HG03060 (cell line): ENCODE measurements around the gene MTA2.
"Not testable (repeated sequence)": the region's sequence is repeated elsewhere in the genome, so short reads cannot be mapped to it uniquely, and the experiment has no call there.

Source experiments
- ATAC-seq: cut with Tn5 transposase; IDR thresholded peaks from one replicate; pipeline ENCODE4 v1.9.1; 2021; ENCODE audit warnings: low read depth, moderate number of reproducible peaks; ENCODE audit not compliant: unreplicated experiment

Gene MTA2

DNA sequence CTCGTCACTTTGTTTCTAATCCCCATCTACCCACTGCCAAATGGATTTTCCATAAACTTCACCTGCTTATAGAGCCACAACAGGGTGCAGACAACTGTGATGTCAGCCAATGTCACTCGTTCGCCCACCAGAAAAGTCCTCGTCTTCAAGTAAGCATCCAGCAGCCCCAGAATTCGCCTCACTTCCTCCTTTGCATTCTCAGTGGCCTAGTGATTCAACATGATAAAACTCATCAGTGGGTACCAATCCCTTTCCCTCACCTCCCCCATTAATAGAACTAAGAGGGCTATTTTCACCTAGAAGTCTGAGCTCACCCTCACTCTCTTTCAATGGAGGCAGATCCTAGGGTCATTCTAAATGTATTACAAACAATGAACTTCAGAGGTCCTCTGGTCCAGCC is 30.8 kb downstream of the MTA2 start:
- not testable (repeated sequence) for ATAC-seq

DNA sequence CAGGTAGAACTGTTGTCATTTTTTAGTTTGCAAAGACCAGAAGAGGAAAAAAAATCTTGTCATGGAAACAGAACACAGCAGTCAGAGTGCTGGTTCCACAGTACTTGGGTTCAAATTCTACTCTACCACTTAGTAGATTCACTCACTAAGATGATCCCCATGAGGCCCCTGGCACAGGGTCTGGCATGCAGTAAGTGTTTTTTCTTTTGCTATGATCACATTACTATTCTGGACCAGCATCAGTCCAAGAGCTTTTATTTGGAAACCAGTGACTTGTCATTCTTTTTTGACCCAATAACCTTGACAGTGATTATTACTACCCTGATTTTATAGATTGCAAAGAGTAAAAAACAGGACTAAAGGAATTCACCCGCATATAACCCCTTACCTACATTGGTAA is 32.1 kb downstream of the MTA2 start:
- ATAC-seq = no peak

DNA sequence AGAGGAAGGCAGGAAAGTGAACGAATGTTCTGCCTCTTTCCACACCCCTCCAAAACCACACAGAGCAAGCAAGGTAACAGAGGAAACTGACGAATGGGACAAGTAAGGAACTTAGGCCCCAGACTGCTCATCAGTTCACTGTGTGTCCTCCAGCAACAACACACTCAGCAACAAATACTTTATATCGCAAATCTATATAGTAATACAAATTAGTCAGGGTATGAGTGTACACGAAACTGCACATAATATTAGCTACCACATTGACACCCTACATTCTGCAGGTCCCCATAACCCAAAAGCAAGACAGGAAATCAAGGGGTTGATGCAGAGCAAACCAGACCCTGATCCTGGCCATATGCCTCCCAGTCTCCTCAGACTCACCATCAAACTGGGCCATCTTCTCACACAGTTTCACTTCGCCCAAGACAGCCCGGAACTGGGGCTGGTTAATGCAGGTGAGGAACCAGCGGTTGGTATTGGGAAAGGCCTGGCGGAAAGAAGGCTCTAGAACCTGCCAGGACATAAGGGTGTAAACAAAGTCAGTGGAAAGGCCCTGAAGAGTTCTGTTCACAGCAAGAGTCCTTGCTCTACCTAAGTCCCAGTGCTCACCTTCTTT is 34.5 kb downstream of the MTA2 start:
- ATAC-seq = no peak

DNA sequence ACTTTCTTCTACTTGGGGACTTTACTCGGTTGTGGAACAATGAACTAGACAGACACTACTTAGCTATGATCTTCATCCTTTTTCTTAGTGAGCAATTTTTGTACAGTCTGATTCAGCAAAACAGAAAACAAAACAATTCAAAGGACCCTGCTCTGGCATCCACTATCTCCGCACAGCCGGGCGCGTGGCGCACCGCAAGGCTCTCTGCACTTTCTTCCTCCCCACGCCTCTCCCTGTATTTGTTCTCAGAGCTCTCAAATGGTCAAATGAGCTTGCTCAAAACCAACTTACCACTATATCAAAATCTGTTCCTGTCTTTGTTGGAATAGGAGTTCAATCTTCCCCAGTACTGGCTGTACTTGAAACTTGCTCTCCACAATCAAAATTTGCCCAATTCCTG is 35.4 kb downstream of the MTA2 start:
- ATAC-seq = no peak

DNA sequence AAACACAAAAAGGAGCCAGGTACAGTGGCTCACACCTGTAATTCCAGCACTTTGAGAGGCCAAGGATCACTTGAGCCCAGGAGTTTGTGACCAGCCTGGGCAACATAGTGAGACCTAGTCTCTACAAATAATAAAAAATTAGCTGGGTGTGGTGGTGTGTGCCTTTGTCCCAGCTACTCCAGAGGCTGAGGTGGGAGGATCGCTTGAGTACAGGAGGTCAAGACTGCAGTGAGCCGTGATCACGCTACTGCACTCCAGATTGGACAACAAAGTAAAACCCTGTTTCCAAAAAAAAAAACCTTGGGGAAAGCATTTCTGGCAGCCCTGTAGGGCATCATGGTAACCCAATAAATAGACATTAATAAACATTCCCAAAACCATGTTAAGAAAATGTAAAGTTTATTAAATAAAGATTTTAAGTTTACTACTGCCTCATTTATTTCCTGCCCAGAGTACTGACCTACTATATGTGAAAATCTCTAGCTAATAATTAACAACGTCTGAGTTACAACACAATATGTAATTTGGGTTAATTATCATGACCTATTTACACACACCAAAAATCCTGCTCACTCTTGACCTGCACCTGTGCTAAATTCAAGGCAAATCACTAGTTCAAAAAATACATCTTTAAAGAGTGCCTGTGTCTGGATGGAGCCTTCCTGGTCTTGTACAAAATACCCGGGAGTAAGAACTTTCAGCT is 36.4 kb downstream of the MTA2 start:
- no peak for ATAC-seq

DNA sequence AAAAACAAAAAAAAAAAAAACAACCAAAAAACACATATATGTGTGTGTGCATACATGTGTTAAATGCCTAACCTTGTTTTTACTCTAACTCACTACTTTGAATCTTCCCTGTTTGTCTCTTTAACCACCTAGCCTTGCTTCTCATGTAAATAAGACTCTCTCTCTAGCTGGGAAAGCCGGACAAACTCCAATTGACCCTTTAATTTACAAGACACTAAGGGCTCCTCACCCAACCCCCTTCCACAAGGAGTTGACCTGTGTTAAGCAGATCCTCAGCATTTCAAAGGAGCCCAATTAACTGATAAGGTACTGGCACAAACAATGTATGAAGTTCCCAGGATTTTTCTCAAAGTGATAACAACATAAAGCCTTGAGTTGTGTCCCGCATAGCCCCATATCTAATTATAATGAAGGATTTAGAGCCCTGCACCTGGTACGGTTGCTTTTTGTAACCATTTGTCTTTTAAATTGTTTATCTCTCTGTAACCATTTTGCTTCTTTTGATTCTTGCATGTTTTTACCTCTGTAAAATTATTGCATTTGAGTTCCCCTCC is 39.9 kb downstream of the MTA2 start:
- ATAC-seq = not testable (repeated sequence)

DNA sequence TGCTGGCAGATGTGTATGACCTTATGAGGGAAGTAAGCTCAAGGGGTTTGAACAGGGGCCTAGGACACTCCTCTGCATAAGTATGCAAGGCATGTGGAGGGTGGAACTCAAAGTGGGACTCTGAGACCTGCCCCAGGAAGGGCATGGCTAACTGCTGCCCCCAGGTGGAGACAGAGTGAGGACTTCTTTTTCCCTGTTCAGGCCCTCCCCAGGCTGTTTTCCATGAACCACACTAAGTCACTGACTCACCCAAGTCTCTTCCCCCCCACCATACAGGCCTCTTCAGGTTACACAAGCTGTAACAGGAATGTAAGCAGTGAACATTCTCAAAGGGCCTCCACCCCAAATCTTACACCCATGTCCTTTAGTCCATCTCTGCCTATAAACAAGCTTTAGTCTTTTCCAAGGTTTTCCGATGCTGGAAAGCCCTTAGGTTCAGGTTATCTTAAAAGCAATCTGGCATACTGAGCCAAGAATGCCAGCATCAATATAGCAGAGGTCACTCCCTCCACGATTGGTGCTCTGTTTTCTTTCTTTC is 41.0 kb downstream of the MTA2 start:
- no peak for ATAC-seq

DNA sequence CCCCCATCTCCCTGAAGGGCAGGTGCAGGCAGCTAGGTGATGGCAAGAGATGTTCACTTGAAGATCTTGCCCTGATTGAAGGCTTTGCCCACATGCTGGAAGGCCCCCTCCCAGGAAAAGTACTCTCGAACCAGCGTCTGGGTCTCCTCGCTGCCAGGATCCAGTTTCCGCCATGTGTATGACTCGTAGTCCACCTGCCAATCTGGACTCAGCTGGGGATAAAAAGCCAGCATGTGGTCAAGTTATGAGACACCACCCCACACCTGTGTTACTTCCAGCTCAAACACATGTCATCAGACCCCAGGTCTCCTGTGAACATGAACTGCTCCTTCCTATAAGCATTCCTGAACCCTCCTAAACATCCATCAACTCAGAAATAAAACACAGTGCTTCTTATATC is 42.0 kb downstream of the MTA2 start:
- ATAC-seq = not testable (repeated sequence)

DNA sequence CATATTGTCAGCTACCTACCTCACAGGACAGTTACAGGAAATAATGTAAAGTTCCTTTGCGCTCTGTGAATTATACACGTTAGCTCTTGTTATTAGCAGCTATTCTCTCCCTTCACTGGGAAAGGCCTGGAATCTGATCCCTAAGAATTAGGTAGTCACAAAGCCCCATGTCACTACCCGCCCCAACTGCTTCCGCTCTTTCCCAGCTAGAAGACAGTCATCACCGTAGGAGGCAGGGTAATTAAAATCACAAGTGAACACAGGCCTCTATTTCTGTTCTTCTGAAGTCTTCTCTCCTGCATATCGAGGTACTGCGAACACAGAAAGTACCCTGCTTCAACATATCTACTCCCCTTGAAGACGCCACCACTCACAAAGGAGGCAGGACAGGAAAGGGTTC is 42.5 kb downstream of the MTA2 start:
- ATAC-seq = no peak

DNA sequence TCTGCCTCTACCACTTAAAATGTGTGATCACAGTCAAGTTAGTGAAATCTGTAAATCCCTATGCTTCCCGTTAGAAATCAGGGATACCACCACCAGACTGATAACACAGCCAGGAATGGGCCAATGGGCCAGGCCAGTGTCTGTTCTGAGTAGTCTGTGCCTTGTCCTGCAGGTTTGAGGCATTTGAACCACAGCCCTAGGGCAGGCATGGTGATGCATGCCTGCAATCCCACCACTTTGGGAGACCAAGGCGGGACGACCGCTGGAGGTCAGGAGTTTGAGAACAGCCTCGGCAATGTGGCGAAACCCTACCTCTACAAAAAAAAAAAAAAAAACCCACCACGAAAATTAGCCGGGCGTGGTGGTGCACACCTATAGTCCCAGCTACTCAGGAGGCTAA is 43.0 kb downstream of the MTA2 start:
- ATAC-seq = no peak

DNA sequence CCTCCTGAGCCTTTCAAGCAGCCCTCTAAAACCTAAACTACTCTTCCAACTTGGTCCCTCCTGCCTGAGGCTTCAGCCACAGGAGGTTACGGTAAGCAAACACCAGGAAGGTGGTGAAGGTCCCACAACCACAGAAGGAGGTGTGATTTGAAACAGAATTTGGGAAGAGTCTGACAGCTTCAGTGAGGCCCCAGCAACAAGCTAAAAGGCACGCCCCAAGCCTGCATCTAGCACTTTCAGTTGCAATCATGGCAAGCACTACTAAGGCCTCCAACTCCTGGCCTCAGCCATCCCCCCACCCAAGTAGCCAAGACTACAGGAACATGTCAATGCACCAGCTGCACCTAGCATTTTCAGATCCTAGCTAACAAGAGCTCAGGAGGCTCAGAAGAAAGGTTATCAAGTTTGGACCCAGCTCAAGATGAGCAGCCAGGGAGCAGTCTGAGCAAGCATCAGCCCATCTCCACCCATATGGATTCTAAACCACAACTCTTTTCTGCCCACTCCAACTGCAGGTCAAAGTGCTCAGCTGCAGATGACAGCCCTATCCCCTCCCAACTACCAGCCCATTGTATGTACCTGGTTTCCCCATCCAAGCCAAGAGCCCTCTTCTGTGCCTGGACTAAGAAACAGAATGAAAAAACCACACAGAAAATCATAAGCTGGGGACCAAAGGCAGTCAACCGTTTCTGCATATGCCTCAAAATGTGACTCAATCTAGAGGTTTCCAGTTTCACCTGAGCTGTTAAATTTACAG is 44.6 kb downstream of the MTA2 start:
- no peak for ATAC-seq

DNA sequence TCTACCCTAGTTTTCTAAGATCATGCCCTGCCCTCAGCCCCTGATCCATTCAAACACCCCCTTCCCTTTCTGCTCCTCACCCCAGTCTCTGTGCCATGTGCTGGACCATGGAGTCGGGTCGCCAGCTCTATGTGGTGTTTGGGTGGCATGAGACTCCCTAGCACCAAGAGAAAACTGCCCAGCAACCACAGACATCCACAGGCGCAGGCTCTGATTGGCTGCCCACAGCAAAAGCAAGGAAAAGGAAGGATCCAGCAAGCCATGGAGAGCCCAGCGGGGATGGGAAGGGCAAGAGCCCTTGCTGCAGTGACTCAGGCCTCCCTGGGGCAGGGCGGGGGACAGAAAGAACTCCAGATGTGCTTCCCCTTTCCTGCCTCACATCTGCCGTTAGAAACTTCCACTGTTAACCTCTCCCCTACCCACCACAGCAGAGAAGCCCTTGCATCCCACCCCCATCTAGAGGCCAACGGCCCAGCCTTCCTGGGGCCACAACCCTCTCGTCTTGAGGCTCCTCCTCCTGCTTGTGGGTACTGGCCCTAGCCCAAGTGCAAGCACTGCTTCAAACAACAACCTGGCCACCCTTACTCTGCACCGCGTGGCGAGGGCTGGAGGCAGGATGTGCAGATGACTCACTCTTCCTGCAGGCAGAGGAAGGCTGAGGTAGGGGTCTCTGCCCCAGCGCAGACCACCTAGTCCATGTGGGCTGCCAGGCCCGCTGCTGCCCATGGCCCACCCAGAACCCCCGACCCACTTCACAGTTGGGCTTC is 45.4 kb downstream of the MTA2 start:
- ATAC-seq = peak; percentile 29

DNA sequence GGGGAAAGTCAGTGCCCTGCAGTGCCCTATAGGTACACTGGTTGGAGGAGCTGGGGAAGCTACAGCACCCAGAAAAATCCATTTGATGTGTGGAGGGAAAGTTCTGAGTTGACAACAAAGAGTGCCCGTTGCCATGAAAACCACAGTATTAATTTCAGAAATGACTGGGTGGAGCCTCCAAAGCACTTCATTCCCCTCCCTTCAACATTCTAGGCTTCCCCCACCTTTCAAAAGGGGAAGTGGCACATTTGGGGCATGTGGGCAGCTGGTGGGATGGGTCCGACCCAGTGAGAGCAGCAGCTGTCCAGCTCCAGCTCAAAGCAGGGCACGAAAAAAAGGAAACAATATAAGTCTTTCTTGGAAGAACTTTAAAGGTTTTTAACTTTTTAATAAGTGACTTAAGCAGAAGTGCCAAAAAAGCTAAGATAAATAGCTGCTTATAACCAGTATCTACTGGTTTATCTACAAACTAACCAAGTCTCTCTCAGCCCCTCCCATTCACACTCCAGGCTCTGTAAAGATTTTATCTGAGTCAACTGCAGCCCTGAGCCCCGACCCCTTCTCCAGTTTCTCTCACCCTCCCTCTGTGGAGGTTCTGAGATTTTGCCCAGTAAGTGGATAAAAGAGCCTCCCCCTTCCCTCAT is 46.1 kb downstream of the MTA2 start:
- peak; percentile 26 for ATAC-seq

DNA sequence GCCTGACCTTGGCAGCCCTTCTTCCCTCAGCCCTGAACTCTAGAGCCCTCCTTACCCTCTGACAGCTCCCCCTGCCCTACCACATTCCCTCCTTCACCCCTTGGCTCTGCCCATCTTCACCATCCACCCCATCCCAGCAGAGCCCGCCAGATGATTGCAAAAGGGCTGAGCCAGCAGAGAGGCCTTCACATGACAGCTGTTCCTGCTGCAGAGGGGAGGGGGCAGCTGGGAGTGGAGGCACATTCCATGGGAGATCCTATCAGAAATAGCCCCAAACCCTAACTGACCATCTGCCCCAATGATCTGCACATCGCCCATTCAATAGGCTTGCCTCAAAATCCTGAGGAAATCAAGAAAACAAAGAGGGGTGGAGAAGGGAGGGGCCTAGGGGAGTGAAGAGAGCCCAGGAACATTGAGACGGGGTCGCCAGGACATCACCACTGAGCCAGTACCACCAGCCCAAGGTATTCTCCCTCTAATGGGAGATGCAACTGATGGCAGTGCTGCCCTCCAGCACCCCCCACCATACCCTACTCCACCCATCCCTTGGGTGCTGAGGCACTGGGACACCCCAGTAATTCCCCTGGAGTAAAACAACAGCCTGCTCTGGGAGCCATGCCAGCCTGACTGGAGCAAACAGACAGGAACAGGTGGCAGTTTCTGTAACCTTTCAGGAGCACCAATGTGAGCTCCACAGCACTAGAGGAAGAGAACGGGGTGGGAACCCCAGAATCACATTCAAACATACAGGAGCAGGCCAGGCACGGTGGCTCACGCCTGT is 47.1 kb downstream of the MTA2 start:
- no peak for ATAC-seq

DNA sequence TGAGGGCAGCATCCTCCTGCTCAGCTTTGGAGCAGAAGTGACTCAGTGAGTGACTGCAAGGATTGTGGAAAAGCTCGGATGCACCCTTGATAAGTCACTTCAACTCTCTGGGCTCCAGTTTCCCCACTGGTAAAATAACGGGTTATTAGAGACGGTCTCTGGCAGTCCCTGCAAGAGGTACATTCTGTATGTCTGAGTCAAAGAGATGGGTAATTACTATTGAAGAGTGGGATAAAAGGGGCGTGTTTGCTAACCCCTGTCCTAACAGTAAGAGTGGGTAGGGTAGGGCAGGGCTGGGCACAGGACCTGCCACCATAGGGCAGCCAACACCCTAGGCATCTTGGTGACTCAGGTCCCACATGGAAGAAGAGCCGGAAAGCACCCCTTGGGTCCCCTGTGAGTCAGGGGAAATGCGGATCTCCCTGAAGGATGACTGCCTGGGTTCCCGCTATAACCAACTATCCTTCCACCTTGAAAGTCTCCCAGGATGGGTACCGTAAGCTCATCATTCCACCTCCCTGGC is 47.8 kb downstream of the MTA2 start:
- ATAC-seq = no peak

DNA sequence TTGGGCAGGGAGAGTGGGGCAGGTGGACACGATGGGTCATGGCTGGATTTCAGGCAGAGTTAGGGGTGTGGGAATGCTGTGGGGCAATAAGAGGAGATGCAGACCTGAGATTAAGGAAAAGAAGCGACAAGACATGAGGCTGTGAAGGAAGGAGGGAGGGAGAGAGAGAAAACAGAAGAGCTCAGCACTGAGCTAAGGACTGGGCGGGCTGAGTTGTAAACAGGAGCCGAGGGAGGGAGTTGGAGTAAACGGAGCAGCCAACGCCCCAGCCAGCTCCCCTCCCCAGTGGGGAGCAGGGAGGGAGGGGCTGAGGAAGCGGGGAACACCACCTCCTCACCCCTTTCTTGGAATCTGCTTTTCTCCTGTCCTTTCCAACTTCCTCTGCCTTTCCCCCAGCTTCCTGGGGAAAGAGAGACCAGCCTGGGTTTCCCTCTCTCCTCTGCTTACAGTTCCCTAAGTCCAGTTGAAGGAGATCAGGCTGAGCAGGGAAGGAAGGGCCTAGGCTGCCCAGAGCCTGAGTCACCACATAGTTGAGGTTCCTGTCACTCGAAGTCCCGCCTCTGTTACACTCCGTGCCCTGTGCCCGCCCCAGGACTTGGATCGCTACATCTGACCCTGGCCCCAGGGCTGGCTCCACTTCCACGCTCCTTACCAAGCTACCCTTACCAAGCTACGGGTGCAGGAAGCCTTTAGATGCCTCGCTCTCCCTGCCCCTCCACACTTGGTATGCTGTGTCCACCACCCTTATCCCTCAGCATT is 48.4 kb downstream of the MTA2 start:
- ATAC-seq = no peak

DNA sequence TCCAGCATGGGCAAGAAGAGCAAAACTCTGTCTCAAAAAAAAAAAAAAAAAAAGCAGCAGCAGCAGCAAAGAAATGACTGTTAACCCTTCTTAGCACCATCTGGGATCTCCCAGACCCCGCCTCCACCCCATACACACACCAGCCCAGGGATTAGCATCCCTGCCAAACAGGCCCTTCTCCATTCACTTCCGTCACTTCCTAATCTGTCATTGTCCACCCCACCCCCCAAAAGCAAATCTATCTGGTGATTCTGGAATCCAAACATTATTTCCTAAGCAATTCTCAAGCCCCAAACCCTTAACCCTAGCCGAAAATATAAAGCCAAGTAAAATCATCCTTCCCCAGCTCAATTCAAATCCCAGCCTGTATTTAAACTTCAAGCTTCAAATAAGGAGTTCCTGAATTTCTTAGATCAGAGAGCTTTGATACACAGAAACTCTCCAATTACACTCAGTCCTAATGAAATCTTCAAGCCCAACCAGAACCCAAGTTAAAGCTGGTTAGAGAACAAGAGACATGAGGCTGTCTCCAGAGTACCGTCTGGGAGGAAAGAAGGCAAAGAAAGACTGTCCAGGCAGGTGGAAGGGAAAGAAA is 49.1 kb downstream of the MTA2 start:
- no peak for ATAC-seq

DNA sequence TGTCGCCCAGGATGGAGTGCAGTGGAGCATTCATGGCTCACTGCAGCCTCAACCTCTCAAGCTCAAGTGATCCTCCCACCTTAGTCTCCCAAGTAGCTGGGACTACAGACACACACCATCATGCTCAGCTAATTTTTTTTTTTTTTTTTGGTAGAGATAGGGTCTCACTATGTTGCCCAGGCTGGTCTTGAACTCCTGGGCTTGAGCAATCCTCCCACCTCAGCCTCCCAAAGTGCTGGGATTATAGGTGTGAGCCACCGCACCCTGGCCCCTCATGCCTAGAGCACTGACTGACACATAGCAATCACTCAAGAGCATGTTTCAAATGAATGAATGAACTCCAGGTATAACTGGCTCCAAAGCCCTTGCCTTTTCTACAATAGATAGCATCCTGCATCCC is 51.2 kb downstream of the MTA2 start:
- not testable (repeated sequence) for ATAC-seq
